ENCODE data around the gene SBNO2. TPM values are rescaled to one million over a fixed set of nuclear protein-coding genes. Genes with fewer than 3 reads are reported as not detected.
A peak's percentile ranks its signal among the peaks of the same experiment; 100 is the strongest.

SBNO2 gene
- total RNA-seq, 1 donor from 2014 or later, result 53.0 TPM

DNA sequence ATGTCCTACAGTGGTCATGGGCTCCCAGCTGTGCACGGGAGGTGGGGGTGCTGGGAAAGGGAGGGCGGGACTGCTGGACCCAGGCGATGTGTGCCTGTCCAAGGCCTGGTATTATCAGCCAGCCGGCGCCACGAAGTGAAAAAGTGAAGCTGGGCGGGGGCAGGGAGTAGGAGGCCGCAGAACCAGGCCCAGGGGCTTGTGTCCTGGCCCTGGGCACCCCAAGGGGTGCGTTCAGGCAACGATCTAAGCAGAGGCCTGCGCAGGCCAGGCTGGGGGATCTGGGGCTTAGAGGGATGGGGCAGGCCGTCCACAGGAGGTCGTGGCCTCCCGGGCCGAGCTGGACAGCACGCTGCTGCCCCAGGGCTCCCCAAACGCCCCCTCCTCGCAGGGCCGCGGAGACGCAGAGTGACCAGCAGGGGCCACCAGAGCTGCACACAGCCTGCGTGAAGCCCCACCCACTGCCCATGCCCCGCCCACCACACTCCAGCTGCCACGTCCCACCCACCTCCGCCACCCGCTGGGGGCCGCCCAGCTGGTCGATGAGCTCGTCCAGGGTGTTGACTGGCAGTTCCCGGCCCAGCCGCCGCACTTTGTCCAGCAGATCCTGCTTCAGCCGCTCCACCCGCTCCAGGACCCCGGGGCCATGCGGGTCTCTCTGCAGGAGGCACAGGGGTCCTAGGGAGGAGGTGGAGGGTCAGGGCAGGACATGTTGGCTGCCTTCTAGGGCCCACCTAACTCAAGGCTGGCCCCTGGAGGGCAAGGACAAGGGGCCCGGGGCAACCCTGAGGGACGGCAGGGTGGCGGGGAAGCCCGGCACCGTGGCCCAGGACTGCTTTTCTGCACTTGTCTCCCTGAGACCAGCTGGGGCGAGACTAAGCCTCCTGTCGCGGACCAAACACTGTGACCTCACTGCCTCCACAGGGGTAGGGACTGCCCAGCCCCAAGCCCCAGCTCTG, 60.8 kb downstream of the SBNO2 start:
- Mint-ChIP-seq H3K4me3 (peak overlapping the region; percentile 17), H3K36me3 (no peaks in the 10 kb centered on the region), H3K27me3 (ENCODE audit: low read depth) (no peaks in the 10 kb centered on the region), H3K27ac (peak overlapping the region; percentile 12), H3K9me3 (no peaks in the 10 kb centered on the region), H3K4me1 (no peaks in the 10 kb centered on the region)
- DNase-seq (ENCODE audit: low spot score in 2 of 2, unreplicated experiment in 2 of 2), result peak; percentile 92 to 93
- TF ChIP-seq, protein P1, sequence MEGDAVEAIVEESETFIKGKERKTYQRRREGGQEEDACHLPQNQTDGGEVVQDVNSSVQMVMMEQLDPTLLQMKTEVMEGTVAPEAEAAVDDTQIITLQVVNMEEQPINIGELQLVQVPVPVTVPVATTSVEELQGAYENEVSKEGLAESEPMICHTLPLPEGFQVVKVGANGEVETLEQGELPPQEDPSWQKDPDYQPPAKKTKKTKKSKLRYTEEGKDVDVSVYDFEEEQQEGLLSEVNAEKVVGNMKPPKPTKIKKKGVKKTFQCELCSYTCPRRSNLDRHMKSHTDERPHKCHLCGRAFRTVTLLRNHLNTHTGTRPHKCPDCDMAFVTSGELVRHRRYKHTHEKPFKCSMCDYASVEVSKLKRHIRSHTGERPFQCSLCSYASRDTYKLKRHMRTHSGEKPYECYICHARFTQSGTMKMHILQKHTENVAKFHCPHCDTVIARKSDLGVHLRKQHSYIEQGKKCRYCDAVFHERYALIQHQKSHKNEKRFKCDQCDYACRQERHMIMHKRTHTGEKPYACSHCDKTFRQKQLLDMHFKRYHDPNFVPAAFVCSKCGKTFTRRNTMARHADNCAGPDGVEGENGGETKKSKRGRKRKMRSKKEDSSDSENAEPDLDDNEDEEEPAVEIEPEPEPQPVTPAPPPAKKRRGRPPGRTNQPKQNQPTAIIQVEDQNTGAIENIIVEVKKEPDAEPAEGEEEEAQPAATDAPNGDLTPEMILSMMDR (IDR thresholded peaks at IDR 0.05; ENCODE audit: unreplicated experiment), result peak; percentile 80

- Mint-ChIP-seq H3K36me3 (no peaks in the 10 kb centered on the region), H3K9me3 (no peaks in the 10 kb centered on the region), H3K4me1 (no peaks in the 10 kb centered on the region), H3K27ac (no peak overlapping the region), H3K27me3 (ENCODE audit: low read depth) (no peaks in the 10 kb centered on the region), H3K4me3 (no peak overlapping the region)
- TF ChIP-seq, protein P1 (IDR thresholded peaks at IDR 0.05; ENCODE audit: unreplicated experiment), result no peak
- DNase-seq (ENCODE audit: low spot score in 2 of 2, unreplicated experiment in 2 of 2), result peak in 1 of 2 experiments; percentile 49
Observed at GRCh38 chr19:1112268-1113029, 61.6 kb downstream of the SBNO2 start.

DNA sequence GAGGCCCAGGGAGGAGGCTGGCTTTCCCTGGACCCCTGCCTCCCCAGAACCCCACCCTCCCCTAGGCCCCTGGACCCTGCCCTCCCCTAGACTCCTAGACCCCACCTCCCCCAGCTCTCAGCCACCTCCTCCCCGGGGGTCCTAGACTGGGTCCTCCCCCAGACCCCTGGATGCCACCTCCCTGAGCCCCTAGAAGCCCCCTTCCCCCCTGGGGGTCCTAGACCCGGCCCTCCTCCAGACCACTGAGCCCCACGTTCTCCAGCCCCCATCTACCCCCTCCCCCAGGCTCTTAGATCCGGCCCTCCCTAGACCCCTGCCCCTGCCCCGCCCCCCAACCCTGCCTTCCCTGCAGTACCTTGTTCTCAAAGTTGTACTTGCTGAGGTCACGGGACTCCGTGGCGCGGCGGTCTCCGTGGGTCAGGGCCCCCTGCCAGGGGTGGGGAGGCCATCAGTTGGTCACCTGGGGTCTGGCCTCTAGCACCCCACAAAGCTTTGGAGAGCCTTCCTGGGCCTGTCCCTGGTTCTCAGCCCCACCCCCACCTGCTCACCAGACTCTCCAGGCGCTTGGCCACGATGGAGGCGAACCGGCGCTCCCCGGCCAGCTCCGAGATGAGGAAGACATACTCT, 62.3 kb downstream of the SBNO2 start:
- DNase-seq (ENCODE audit: low spot score in 2 of 2, unreplicated experiment in 2 of 2), result no peak
- TF ChIP-seq, protein P1 (IDR thresholded peaks at IDR 0.05; ENCODE audit: unreplicated experiment), result no peak
- H3K4me1 Mint-ChIP-seq, result peaks cover 1% of the 10 kb centered on the region
- no peaks in the 10 kb centered on the region for H3K27me3 Mint-ChIP-seq (ENCODE audit: low read depth)
- H3K9me3 Mint-ChIP-seq, result no peaks in the 10 kb centered on the region
- H3K36me3 Mint-ChIP-seq, result no peaks in the 10 kb centered on the region
- H3K4me3 Mint-ChIP-seq, result no peak overlapping the region
- no peak overlapping the region for H3K27ac Mint-ChIP-seq

DNA sequence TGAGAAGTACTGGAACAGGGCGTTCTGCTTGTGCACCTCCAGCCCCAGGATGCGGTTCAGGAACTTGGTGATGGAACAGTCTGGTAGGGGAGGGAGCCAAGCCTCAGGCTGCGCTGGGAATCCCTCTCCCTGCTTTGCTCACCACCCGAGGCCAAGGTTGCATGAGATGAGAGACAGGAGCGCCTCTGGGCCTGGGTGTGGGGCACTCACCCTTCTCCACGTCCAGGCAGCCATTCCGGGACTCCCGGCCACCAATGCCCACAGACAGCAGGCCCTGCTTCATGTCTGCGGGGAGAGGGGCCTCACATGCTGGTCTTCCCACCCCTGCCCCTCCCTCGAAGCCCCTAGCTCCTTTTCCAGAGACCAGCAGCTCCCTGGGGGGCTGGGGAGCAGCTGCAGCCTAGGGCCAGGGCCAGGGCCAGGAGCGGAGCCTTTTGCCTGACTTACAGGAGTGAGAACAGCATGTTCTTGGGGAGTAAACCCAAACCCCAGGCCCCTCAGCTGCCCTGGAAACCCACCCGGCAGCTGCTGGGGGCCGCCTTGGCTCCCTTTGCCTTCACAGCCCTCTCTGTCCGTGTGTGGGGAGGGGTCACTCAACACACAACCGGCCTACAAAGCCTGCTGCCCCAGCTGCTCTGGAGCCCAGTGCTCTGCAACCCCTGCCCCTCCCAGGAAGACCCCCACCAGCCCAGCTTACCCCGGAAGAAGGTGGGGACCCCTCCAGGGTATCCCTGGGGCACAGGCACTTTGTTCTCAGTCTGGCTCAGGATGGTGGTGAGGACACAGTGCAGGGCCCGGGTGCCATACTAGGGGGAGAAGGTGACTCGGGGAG, 63.0 kb downstream of the SBNO2 start:
- Mint-ChIP-seq H3K9me3 (no peaks in the 10 kb centered on the region), H3K27ac (no peak overlapping the region), H3K4me3 (no peak overlapping the region), H3K4me1 (peaks cover 3% of the 10 kb centered on the region), H3K36me3 (no peaks in the 10 kb centered on the region), H3K27me3 (ENCODE audit: low read depth) (no peaks in the 10 kb centered on the region)
- TF ChIP-seq, protein P1 (IDR thresholded peaks at IDR 0.05; ENCODE audit: unreplicated experiment), result no peak
- DNase-seq (ENCODE audit: low spot score in 2 of 2, unreplicated experiment in 2 of 2), result no peak

Data from mesothelial cell of epicardium (in vitro differentiated cells).